ENCODE measurements around the gene PHLDA2.

- TF ChIP-seq CTCF (IDR thresholded peaks at IDR 0.05; ENCODE audit: low read depth, low read length, poor library complexity, severe bottlenecking) (no peak), EZH2phosphoT487 (IDR thresholded peaks at IDR 0.05; ENCODE audit: borderline replicate concordance, low read length) (no peak)
These were observed 10.0 kb downstream of the PHLDA2 start for GRCh38 chr11:2919188-2919587.

All from DOHH2 (cell line).